ENCODE measurements around the gene TDRD10.

Gene TDRD10

GRCh38 chr1:154583773-154584172, 81.8 kb downstream of the TDRD10 start:
- peak; percentile 8 for DNase-seq

DNA sequence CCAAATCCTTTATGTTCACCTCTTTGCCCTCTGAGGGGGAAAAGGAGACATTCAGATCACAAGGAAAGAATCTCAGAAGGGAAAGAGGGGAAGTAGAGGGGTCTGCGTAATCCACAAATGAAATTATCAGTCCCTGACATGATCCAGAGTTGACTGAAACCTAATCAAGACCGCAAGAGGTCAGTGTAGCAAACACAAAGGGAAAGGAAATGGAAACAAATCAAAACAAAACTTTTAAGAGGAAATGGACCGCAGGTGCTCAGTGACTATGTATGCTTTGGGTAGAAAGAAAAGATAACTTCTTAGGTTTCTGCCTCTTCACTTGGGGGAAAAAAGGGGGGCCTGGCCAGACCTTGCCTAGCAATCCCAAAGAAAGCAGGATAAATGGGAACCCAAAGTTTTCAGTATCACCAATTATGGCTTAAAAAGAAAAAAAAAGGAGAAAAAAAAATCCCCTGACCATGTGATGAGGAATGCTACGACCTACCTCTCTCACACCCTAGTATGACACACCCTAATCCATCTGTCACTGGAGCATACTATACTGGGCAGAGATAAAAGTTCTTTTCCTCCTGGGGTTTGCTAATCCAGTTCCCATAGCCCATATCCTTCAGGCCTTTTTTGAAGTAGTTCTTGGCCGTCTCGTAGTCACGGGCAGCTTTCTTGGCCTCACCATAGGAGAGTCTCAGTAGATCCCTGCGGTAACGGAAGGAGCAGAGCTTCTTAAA, 82.4 kb downstream of the TDRD10 start:
- no peak for DNase-seq

DNA sequence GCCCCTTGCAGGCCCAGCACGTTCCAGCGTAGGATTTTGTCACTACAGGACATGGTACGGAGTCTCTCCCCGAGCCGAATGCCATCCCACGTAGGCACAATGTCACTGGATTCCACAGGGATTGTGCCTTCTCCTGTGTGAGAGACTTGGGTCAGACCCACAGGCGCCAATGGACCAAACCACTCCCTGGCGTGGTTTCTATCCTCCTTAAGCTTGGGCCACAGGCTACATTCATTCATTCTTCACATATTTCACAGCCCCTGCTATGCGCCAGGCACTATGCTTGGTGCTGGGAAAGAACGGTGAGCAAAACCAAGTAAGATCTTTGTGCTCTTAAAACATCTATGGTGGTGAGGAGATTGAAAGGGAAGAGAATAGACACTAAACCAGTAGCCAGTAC, 84.2 kb downstream of the TDRD10 start:
- DNase-seq = no peak

- no peak for DNase-seq
Measured at GRCh38 chr1:154586641-154587040, 84.6 kb downstream of the TDRD10 start.

DNA sequence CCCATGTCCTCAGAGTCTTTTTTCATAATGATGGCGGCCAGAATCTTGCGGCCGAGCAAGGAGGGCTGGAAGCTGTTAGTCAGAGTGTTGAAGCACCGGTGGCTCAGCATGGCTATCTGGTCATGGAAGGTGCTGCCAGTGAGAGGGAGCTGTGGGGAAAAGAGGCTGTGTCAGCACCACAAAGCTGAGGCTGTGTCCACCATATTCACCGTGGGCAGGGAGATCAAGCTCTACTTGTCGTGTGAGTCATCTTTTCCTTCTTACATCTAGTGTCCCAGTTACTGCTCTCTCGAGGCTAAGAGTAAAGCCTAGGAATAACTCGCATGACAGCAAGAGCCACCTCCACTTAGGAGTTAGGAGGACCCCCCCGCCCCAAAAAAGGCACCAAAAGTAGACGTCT, 87.8 kb downstream of the TDRD10 start:
- no peak for DNase-seq

GRCh38 chr1:154590756-154591155, 88.7 kb downstream of the TDRD10 start:
- no peak for DNase-seq

DNA sequence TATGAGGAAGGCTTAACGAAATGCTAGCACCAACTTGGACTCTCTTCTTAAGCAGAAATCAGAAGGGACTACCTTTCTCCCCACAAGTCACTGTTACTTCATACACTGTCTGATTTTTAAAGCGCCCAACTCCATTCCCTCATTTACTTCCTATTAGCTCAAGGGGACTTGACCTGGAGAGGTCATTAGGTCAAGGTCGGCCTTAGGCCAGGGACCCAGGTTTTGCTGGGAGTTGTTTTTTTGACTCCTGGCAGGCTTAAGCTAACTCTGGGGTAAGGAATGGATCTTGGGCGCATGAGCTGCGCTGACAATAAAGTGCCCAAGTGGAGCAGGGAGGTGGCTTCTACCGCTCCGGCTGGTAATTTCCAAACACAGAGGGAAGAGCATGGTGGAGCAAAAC, 89.2 kb downstream of the TDRD10 start:
- no peak for DNase-seq

DNA sequence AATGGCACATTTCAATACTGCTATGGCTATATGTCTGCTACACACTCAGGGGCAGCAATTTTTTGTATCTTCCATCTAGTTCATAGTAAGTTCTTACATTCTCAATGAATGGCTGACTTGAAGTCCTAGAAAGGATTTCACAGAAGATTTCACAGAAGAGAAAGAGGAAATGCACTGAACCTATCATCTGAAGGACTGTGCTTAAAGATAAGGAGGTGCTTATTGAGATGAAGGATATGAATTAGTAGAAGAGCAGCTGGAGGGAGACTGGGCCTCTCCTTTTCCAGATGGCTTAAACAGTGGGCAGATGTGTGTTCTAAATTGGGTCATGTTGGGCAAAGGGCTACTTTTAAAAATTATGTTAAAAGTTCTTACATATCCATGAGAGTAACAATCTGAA, 91.4 kb downstream of the TDRD10 start:
- no peak for DNase-seq

- no peak for DNase-seq
Measured at GRCh38 chr1:154594811-154595210, 92.8 kb downstream of the TDRD10 start.

DNA sequence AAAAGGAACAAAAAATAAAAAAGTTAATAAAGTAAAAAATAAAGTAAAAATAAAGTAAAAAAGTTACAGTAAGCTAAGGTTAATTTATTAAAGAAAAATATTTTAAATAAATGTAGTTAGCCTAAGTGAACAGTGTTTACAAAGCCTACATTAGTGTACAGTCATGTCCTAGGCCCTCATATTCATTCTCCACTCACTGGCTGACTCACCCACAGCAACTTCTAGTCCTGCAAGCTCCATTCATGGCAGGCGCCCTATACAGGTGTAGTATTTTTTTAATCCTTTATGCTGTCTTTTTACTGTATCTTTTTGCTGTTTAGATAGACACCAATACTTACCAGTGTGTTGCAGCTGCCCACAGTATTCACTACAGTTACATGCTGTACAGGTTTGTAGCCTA, 93.6 kb downstream of the TDRD10 start:
- DNase-seq = no peak

All from NCI-H1105 (cell line).